HepG2 (cell line): ENCODE results near the gene RAP1A.

ENCODE experiments used
- CTCF ChIP-seq: sonication (generic); formaldehyde crosslinking; IDR thresholded peaks from 2 replicates; pipeline ENCODE4 v1.5.0; 2020; ENCODE audit warnings: mild to moderate bottlenecking, missing genetic modification reagents, moderate library complexity
- ESRRA ChIP-seq: sonication (generic); formaldehyde crosslinking; IDR thresholded peaks from 2 replicates; pipeline ENCODE4 v1.5.1; 2020; ENCODE audit warnings: mild to moderate bottlenecking, low read depth, missing genetic modification reagents
- FOXO1 ChIP-seq: sonication (generic); formaldehyde crosslinking; IDR thresholded peaks from 2 replicates; pipeline ENCODE4 v1.4.0; 2020; ENCODE audit warnings: missing genetic modification reagents
- SMAD1 ChIP-seq: sonication (generic); formaldehyde crosslinking; IDR thresholded peaks from 2 replicates; pipeline ENCODE4 v1.4.0; 2020; ENCODE audit warnings: missing genetic modification reagents, low read depth, mild to moderate bottlenecking, borderline replicate concordance
- SMC3 ChIP-seq: IDR thresholded peaks from 2 replicates; pipeline ENCODE4 v1.6.1; 2011; ENCODE audit warnings: low read length, improper control_type of control experiment
- USF2 ChIP-seq, 2 experiments: sonication (generic) in 1 of 2; formaldehyde crosslinking in 1 of 2; IDR thresholded peaks; 2 replicates each; pipeline versions ENCODE4 v1.5.1 to v1.6.1; 2011 to 2020; ENCODE audit warnings: borderline replicate concordance in 1 of 2, low read depth in 1 of 2, low read length in 1 of 2, mild to moderate bottlenecking in 1 of 2, missing genetic modification reagents in 1 of 2, moderate library complexity in 1 of 2
- ZFX ChIP-seq: sonication (generic); formaldehyde crosslinking; IDR thresholded peaks from 2 replicates; pipeline ENCODE4 v1.4.0; 2020; ENCODE audit warnings: mild to moderate bottlenecking, low read depth, missing genetic modification reagents, moderate library complexity
- ZNF12 ChIP-seq: sonication (generic); formaldehyde crosslinking; IDR thresholded peaks from 2 replicates; pipeline ENCODE4 v1.5.0; 2020; ENCODE audit warnings: missing genetic modification reagents
- TF ChIP-seq, protein P1 (sequence below): sonication (generic); formaldehyde crosslinking; IDR thresholded peaks from 2 replicates; pipeline ENCODE4 v1.8.0; 2022; ENCODE audit warnings: mild to moderate bottlenecking, missing genetic modification reagents

DNA sequence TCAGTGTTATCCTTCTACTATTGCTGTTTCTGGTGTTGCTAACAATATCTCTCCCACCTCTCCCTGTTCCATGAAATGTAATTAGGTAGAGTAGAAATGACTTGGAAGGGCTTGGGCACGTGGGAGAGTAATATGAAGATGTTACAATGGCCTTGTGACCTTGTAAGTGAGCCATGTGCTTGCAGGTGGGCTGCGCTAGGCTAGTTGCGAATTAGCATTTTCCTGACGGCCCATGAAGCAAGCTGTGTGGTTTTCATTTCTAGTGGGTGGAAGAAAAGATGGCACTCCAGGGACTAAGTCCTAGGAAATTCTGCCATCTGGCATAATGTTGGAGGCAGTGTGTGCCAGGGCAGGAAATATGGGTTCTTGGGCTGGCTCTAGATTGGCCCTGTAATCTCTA lies 128.4 kb downstream of the RAP1A start:
- TF ChIP-seq ZFX (no peak), SMC3 (no peak), SMAD1 (CRISPR knock-in tag) (no peak), USF2 (IDR thresholded peaks at IDR 0.05; ENCODE audit: low read depth, low read length) (no peak), USF2 (CRISPR knock-in tag; IDR thresholded peaks at IDR 0.05; ENCODE audit: borderline replicate concordance) (no peak), ESRRA (CRISPR knock-in tag) (no peak), ZNF12 (CRISPR knock-in tag) (no peak), FOXO1 (no peak), CTCF (no peak)
- TF ChIP-seq, protein P1, sequence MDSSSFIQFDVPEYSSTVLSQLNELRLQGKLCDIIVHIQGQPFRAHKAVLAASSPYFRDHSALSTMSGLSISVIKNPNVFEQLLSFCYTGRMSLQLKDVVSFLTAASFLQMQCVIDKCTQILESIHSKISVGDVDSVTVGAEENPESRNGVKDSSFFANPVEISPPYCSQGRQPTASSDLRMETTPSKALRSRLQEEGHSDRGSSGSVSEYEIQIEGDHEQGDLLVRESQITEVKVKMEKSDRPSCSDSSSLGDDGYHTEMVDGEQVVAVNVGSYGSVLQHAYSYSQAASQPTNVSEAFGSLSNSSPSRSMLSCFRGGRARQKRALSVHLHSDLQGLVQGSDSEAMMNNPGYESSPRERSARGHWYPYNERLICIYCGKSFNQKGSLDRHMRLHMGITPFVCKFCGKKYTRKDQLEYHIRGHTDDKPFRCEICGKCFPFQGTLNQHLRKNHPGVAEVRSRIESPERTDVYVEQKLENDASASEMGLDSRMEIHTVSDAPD (CRISPR knock-in tag), result no peak
